ENCODE measurements around the gene PRPSAP1.

GRCh38 chr17:76353599-76354316 lies at the start of gene PRPSAP1:
- TF ChIP-seq SIN3A (IDR thresholded peaks at IDR 0.05; ENCODE audit: borderline replicate concordance, insufficient read depth, low read length): peak; percentile 27; the same call in 1 of the 2 replicates
- TF ChIP-seq TAF1 (IDR thresholded peaks at IDR 0.05; ENCODE audit: borderline replicate concordance, insufficient read depth, low read length): peak; percentile 92
- TF ChIP-seq POLR2AphosphoS5 (IDR thresholded peaks at IDR 0.05; ENCODE audit: low read depth, low read length): peak; percentile 86
